Activated effector memory CD4-positive, alpha-beta T cell treated with Interleukin-2 at 50 U/mL for 16 hours (primary cell): ENCODE results near the gene OLFM2.

Source experiments
- DNase-seq: peaks from one replicate; pipeline ENCODE4 v3.0.0-alpha.2; 2020

The OLFM2 gene

DNA sequence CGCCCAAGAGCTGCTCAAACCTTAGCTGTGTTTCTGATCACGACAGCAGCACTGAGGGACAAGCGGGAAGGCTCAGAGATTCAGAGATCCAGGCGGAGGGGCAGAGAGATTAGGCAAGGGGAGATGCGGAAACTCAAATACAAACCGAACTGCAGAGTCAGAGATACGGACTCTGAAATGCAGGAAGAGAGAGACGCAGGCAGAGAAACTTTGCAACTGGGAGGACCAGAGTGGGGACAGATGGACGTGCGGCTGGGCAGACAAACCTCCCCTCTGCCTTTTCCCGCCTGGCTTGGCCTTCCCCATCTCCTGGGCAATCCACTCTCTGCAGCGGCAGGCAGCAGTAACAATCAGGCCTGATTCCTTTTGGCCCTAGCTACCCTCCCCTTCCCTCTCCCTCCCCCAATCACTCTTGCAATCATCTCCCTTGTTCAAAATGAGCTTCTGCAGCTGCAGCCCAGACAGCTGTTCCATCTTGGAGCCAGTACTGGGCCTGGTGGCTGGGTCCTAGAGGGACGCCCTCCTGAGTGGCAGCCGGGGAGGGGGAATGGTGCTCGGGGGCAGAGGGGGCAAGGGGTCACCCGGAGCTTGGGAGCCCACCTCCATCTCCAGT is 29.7 kb downstream of the OLFM2 start:
- DNase-seq, result no peak

DNA sequence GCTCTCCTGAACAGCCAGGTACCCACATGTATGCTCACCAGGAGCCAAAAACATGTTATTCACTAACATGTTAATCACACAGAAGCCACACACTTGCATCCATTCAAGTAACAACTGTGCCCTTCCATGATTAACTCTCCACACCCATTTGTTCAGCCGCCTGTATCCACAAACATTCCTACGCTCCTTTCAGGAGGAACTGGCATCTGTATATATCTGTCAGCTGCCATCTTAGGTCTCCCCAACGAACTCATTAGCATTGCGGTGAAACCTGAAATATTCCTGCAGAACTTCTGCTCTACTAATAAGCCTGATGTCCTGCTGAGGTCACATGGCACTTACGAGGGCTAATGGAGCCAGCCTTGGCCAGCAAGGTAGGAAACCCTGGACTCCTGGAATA is 33.0 kb downstream of the OLFM2 start:
- no peak for DNase-seq

DNA sequence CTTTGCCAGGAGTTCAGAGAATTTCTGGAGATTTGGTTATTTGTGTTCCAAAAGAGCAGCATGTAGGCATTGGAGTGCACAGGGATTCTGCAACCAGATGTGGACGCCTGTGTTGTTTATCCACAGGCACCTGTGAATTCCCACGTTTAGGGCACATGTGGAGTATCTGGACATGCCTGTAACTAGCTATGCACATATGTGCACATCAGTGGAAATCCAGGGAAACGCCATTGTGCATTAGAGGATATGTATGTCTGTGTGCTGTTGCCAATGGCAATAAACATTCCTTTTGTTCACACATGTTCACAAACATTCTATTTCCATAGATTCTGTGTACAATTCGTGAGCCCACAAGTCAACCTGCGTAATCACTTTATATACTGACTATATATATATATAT is 34.7 kb downstream of the OLFM2 start:
- DNase-seq, result no peak

DNA sequence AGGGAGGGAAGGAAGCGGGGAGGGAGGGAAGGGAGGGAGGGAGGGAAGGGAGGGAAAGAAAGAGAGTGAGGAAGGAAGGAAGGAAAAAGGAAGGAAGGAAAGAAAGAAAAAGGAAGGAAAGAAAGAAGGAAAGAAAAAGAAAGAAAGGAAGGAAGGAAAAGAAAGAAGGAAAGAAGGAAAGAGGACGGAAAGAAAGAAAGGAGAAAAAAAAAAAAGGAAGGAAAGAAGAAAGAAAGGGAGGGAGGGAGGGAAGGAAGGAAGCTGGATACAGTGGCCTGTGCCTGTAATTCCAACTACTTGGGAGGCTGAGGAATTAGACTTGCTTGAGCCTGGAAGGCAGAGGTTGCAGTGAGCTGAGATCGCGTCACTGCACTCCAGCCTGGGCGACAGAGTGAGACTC is 35.3 kb downstream of the OLFM2 start:
- DNase-seq, result no peak

DNA sequence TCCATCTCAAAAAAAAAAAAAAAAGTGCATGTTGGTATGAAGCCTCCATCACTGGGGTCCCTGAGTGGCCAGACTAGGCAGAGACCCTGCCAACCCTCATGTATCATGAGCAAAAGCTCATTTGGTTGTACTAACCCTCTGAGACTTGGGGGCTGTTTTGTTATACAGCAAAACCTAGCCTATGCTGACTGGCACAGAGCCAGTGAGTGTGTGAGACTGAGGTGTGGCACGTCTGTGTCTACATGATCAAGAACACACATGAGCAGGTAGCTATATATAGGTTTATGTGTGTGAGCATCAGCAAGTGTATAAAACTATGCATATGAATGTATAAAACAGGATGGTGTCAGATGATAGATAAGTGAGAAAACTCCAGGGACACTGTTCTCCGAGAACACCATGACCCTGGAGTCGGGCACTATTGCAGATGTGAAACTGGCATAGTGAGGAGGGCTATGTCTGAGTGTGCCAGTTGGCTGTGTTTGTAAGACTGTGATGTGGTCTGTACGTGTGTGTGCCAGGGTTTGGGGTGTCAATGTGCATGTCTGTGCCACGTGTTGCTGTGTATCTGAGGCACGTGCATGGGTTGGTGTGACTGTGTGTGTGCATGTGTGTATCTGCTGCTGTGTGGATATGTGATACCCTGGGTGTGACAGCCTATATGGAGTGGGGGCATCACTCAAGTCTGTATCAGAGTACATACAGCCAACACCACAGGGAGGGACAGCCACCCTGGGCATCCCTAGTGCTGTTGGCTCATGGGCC is 44.5 kb downstream of the OLFM2 start:
- no peak for DNase-seq

DNA sequence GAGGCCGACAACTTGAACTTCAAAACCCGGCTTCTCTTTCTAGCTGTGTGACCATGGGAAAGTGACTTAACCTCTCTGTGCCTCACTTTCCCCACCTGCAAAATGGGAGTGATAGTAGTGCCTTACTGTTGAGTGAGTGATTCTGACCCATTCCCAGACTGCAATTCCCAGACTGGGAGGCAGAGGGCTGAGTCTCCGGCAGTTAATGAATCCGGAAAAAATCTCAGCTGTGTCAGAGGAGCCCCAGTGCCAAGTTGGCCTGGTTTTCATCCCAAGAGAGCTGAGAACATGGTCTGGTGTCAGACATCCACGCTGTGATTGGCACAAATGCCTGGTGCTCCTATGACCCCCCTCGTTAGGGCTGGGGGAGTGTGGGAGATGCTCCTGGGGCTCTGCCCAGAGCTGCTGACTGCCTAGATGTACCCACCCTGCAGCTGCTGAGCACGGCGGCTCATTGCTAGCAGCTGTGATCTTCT is 51.2 kb downstream of the OLFM2 start:
- DNase-seq, result no peak

DNA sequence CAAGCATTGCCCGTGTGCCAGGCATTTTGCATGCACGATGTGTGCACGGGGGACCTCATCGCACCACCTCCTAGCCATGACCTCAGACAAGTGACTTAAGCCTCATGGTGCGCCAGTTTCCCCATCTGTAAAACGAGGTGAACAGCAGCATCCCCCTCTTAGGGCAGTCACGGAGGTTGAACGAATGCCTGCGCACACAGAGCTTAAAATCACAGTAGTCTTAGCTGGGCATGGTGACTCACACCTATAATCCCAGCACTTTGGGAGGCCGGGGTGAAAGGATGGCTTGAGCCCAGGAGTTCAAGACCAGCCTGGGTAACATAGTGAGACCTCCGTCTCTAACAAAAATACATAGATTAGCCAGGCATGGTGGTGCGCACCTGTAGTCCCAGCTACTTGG is 52.6 kb downstream of the OLFM2 start:
- DNase-seq, result no peak

DNA sequence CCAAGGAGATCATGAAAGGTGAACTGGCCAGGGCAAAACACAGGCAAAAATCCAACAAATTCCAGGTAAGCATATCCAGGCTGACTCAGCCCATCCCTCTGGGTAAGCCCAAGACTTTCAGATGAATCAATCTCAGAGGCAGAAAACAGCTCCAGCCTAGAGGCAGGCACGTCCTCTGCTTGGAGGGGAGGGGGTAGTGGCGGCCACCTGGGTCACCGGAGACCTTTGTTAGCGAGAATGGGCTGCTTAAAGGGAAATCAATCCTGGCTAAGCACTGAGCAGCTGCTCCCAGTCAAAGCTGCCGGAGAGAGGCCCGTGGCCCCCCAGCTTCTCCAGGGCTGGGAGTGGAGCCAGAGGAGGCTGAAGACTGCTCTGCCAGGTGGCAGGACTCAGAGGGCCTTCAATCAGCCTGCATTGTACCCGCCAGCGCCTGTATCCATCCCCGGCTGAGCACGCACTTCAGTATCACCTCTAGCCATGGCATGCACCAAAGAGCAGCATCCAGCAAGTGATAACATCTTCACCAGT is 53.0 kb downstream of the OLFM2 start:
- DNase-seq, result no peak

DNA sequence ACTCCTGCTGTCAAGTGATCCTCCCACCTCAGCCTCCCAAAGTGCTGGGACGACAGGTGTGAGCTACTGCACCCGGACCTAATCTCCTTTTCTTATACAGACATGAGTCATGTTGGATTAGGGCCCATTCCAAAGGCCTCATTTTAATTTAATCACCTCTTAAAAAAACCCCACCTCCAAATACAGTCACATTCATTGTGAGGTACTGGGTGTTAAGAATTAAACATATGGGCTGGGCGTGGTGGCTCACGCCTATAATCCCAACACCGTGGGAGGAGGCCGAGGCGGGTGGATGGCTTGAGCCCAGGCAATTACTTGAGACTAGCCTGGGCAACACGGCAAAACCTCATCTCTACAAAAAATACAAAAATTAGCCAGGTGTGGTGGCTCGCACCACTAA is 54.6 kb downstream of the OLFM2 start:
- DNase-seq, result no peak

DNA sequence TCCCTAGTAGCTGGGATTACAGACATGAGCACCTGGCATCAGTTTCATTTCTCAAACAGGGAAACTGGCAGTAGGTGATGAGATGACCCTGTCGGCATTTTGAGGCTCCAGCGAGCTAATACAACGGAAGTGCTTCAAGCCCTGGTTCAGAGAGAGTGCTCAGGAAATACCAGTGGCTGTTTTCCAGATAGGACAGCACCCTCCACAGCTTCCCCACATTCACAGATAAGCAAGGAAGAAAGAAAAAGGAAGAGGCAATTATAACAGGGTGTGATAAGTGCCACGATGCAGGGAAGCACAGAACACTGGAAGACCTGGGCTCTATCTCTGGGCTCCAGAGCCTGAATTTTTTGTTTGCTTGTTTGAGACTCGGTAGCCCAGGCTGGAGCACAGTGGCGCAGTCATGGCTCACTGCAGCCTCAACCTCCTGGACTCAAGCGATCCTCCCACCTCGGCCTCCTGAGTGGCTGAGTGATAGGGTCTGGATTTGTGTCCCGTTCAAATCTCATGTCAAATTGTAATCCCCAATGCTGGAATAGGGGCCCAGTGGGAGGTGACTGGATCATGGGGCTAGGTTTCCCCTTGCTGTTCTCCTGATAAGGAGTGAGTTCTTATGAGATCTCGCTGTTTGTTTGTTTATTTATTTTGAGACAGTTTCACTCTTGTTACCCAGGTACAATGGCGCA is 57.7 kb downstream of the OLFM2 start:
- no peak for DNase-seq

DNA sequence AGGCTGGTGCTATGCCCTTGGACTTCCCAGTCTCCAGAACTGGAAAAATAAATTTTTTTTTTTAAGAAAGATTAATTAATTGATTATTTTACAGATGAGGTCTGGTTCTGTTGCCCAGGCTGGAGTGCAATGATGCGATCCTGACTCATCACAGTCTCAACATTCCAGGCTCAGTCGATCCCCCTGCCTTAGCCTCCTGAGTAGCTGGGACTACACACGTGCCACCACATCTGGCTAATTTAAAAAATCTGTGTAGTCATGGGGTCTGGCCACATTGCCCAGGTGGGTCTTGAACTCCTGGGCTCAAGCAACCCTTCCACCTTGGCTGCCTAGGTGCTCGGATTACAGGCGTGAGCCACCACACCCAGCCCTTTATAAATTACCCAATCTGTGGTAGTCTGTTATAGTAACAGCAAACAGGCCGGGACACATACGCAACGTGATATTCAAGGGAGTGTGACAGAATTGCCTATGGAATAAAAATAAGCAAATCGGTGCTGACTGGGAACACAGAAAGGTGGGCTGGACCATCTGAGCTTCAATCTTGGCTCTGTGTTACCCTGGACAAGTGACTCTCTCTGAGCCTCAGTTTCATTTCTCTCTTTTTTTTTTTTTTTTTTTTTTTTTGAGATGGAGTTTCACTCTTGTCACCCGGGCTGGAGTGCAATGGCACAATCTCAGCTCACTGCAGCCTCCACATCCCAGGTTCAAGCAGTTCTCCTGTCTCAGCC is 58.4 kb downstream of the OLFM2 start:
- DNase-seq, result no peak

DNA sequence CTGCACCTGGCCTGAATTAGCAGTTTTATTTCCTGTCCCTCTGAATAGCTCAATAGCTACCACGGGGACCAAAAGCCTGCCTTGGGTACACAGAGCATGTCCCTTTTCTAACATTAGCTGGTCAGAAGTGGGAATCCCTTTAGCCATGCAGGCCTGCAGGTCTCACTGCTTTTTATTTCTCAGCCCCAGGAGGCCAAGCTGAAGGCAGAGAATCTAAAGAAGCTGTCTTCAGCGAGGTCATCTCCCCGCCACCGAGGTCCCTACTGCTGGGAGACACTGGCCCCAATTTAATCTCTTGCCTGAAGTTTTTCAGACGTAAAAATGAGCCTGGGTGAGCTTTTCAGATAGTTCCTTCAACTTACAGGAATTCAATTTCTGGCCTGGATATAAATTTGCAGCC is 60.5 kb downstream of the OLFM2 start:
- no peak for DNase-seq

DNA sequence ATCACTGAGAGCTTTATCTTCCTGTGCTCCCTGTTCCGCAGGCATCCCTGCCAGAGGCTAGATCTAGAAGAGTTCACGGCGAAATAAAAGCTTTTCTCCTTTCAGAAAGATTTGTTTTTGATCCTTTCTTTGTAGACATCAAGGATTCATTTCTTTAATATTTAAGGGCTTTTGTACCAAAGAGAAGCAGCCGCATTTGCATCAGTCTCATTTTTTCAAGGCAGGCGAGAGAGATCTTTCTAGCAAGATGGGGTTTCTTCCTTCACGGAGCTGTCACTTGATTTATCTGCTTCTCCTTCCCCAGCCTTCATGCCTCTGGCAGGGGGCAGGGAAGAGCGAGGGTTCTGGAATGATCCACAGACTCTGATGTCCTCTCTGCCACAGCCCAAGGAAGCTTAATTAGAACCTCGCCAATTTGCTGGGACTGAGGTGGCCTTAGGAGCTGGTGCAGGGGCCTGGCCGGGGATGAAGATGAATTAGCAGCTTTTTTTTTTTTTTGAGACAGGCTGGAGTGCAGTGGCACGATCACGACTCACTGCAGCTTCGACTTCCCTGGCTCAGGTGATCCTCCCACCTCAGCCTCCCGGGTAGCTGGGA is 61.2 kb downstream of the OLFM2 start:
- no peak for DNase-seq

DNA sequence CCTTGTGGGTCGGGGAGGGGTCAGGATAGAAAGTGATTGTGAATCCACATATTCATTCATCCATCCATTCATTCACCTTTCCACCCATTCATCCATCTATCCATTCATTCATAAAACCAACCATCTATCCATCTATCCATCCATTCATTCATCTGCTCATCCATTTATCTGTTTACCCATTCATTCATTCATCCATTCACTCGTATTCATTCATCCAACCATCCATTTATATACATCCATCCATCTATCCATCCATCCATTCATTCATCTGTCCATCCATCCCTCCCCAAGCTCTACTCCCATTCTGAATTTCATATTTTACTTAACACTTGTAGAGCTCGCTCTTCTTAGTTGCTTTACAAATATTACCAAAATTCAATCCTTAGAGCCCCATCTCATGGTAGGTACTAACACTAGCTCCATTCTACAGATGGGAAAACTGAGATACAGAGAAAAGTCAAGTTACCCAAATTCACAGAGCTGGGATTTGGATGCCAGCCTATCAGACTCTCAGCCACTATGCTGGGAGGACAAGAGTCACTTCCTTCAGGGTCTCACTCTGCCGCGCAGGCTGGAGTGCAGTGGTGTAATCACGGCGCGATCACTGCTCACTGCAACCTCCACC is 63.6 kb downstream of the OLFM2 start:
- no peak for DNase-seq

DNA sequence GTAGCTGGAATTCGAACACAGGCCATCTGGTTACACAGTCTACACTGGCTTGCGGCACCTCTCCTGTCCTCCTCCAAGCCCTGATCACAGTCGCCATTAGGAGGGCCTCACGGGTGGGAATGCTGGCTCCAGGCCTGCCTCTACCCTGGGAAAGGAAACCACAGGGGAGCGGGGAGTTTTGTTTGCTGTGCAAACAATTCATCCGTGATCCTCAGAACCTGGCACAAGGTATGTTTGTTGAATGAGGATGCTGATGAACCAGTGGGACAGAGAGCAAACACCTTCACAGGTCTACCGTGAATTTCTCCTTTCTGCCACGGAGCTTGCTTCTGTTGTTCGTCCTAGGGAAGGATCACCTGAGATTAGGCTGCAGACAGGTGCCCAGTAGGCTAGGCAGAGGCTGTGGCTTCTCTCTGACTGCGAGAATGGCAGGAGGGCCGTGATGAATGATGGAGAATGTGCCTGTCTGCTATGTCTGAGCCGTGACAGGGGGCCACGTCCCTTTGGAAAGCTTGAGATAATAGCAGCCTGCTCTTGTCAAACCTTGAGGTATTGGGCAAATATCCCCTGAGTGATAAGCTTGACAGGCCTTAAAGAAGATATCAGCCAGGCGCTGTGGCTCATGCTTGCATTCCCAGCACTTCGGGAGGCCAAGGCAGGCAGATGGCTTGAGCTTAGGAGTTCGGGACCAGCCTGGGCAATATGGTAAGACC is 64.5 kb downstream of the OLFM2 start:
- no peak for DNase-seq

DNA sequence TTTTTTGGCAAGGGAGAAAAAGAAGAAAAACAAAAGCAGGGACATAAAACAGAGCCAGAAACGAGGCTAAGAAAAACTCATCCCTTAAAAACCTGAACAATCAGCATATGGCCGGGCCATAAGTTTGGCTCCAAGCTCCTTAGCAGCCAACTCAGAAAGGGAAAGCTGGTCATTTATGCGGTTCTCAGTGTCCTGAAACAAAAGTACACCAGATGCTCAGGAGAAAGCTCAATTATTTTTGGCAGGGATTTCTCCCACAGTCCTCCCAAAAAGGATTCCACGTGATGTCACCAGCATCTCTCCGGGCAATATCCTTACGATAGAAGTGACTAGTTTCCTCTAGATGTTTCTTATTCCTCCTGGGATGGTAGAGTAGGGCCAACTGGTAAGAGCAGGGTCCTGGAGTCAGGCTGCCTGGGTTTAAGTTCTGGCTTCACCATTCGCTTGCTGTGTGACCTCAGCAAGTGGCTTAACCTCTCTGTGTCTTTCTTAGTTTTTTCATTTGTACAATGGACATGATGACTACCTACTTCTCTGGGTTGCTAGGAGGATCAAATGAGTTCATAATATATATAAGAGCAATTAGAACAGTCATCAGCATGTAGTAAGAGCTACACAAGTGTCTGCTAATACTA is 67.2 kb downstream of the OLFM2 start:
- DNase-seq, result no peak

DNA sequence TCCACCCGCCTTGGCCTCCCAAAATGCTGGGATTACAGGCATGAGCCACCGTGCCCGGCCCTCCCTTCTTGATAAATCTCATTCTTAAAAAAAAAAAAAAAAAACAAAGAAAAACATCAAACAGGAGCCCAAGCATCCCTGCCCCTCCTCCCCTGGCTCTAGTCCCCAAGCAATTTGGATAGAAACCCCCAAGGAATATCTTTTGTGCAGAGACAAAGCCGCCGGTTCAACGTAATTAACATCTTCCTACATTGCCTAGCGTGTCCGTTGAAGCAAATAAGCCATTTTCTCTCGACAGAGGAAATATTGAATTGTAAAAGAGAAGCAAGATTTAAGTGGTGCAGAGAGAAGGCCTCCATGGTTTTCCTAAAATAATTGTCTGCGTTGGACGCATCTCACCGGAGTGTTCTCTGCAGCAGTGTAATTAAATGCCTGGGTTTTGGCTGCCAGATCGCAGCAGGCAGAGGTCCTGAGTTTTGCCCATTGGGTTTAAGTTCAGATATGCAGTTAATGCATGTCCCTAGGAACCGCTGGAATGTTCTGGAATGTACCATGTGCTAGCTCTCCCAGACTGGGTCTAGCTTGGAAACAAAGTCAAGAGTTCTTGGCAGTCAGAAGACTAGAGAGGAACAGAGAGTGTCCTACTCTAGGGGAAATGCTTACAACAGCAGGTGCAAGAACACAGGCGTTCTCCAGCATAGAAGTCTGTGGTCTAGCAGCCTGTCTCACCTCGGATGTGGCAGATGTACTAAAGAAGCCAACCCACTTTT is 70.4 kb downstream of the OLFM2 start:
- peak; percentile 36 for DNase-seq

DNA sequence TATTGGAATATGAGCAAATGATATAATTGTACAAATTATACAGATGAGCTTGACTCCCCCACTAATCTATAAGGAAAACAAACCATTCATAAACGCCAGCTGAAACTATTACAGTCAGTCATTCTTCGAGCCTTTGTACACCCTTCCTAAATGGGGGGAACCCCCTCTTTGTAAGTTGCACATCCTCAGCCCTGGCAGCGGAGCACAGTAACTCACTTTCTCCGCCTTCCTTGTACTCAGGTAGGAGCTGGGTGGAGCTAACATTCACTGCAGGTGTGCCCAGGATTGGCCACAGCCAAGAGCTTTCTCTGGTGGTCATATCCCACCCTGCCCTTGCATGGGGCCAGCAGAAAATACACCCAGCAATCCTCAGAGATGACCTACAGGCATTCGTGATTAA is 72.6 kb downstream of the OLFM2 start:
- DNase-seq, result no peak

DNA sequence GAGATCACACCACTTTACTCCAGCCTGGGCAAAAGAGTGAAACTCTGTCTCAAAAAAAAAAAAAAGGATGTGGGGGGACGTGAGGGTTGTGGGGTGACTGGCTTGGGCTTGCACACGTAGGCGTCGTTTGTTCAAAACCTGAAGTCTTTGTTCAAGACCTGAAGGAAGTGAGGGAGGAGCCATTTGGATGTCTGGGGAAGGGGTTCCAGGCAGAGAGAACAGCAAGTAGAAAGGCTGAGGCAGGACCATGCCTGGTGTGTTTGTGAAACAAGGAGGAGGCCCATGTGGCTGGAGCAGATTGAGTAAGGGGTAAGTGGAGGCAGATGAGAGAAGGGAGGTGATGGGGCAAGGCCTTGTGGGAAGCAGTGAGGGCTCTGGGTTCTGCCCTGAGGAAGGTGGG is 73.4 kb downstream of the OLFM2 start:
- no peak for DNase-seq

DNA sequence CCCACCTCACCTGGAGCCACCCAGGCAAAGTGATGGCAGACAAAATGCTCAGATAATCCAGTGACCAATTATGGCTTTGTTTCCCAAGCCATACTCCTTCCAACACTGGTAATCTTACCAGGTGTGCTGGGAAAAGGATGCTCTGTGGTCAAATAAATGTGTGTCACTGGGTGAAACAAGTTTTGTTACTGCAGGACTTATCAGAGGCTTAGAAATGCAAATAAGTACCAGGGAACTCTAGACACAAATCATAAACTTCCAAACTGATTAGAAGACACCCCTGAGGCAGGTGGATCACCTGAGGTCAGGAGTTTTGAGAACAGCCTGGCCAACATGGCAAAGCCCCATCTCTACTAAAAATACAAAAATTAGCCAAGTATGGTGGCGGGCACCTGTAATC is 74.8 kb downstream of the OLFM2 start:
- no peak for DNase-seq
